Peyer's patch (tissue), 4 donors: ENCODE data around the gene TRIM2.

Experiments used
- POLR2A ChIP-seq, 2 donors: fragments of 450-650 bp; IDR thresholded peaks; one replicate each; pipeline ENCODE4 v1.5.1; 2017; ENCODE audit warnings: antibody characterized with exemption in 2 of 2, mild to moderate bottlenecking in 2 of 2, moderate library complexity in 2 of 2
- TF ChIP-seq, protein P1 (sequence below), 6 experiments: fragments of 450-650 bp in 4 of 6; fragments of 200-600 bp in 2 of 6; sonication (generic) in 1 of 6; IDR thresholded peaks; one replicate each; pipeline ENCODE4 v1.5.1; 2017 to 2019; ENCODE audit warnings: antibody characterized with exemption in 6 of 6, mild to moderate bottlenecking in 3 of 6, moderate library complexity in 1 of 6

DNA sequence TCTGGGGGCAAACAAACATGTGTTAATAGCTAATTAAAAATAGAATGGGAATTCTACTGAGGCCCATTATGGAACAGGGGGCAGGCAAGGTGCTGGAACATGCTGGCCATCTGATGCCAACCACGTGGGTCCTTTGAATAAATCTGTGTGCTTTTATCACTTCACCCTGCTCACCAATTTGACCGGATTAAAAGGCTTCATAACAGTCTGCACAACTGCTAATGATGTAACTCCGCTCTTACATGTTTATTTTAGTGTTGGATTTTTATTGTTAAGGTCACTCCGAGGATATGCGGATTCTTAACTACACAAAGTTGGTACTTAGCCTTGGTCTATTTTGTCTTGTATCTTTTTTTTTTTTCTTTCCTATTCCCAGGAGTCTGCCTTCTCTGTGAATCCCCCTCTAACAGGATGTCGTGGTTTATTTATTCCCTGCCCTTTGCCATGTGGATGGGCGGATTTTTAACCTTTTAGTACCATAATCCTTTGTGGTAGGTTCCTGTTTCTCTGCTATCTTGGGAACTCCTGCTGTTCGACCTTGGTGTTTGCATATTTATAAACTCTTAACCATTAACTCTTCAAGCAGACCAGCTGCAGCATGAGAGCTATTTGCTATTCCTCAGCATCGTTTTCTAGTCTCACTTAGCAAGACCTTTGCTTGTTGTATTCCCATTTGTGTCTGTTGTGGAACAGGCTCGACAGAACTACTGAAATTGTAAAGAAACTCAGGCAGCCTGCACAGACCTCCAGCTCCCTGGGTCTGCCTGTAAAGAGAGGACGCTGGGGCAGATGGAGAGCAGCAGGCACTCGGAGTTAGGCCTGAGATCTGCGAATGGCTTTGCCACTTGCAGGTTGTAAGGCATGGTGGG lies 38.0 kb downstream of the TRIM2 start:
- TF ChIP-seq, protein P1, sequence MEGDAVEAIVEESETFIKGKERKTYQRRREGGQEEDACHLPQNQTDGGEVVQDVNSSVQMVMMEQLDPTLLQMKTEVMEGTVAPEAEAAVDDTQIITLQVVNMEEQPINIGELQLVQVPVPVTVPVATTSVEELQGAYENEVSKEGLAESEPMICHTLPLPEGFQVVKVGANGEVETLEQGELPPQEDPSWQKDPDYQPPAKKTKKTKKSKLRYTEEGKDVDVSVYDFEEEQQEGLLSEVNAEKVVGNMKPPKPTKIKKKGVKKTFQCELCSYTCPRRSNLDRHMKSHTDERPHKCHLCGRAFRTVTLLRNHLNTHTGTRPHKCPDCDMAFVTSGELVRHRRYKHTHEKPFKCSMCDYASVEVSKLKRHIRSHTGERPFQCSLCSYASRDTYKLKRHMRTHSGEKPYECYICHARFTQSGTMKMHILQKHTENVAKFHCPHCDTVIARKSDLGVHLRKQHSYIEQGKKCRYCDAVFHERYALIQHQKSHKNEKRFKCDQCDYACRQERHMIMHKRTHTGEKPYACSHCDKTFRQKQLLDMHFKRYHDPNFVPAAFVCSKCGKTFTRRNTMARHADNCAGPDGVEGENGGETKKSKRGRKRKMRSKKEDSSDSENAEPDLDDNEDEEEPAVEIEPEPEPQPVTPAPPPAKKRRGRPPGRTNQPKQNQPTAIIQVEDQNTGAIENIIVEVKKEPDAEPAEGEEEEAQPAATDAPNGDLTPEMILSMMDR (IDR thresholded peaks at IDR 0.05), result peak in 2 of 6 experiments; percentile 16 to 25
- TF ChIP-seq POLR2A (IDR thresholded peaks at IDR 0.05), result no peak
